ENCODE measurements around the gene ARAP3.

ARAP3 gene

GRCh38 chr5:141672071-141672840 lies 9.8 kb downstream of the ARAP3 start:
- no peak for DNase-seq (ENCODE audit: low read depth in 2 of 2)

- DNase-seq (ENCODE audit: low read depth in 2 of 2): no peak
Observed at GRCh38 chr5:141669520-141669919, 12.5 kb downstream of the ARAP3 start.

GRCh38 chr5:141668601-141669265 lies 13.3 kb downstream of the ARAP3 start:
- no peak for DNase-seq (ENCODE audit: low read depth in 2 of 2)

- no peak for DNase-seq (ENCODE audit: low read depth in 2 of 2)
Observed at GRCh38 chr5:141665995-141666940, 15.8 kb downstream of the ARAP3 start.

GRCh38 chr5:141664733-141665461 lies 17.1 kb downstream of the ARAP3 start:
- peak; percentile 48 to 55 for DNase-seq (ENCODE audit: low read depth in 2 of 2)

GRCh38 chr5:141663506-141663905 lies 18.5 kb downstream of the ARAP3 start:
- DNase-seq (ENCODE audit: low read depth in 2 of 2): no peak

- no peak for DNase-seq (ENCODE audit: low read depth in 2 of 2)
Observed at GRCh38 chr5:141662028-141662427, 20.0 kb downstream of the ARAP3 start.

- DNase-seq (ENCODE audit: low read depth in 2 of 2): no peak
Observed at GRCh38 chr5:141657937-141658545, 24.0 kb downstream of the ARAP3 start.

GRCh38 chr5:141657404-141657803 lies 24.6 kb downstream of the ARAP3 start:
- DNase-seq (ENCODE audit: low read depth in 2 of 2): no peak

- DNase-seq (ENCODE audit: low read depth in 2 of 2): no peak
Observed at GRCh38 chr5:141656396-141656795, 25.6 kb downstream of the ARAP3 start.

- no peak for DNase-seq (ENCODE audit: low read depth in 2 of 2)
Observed at GRCh38 chr5:141655020-141655419, 27.0 kb downstream of the ARAP3 start.

- no peak for DNase-seq (ENCODE audit: low read depth in 2 of 2)
Observed at GRCh38 chr5:141654298-141654697, 27.7 kb downstream of the ARAP3 start.

GRCh38 chr5:141651728-141652105 lies 30.3 kb downstream of the ARAP3 start:
- DNase-seq (ENCODE audit: low read depth in 2 of 2): no peak

GRCh38 chr5:141650851-141651727 lies 30.9 kb downstream of the ARAP3 start, which contains the start of gene FCHSD1:
TSS of gene FCHSD1 (minus strand) at chr5:141651418. CDS start at chr5:141651368, 50 bp downstream.
- peak; percentile 70 to 73 for DNase-seq (ENCODE audit: low read depth in 2 of 2)

- no peak for DNase-seq (ENCODE audit: low read depth in 2 of 2)
Observed at GRCh38 chr5:141649972-141650371, 32.1 kb downstream of the ARAP3 start.

- no peak for DNase-seq (ENCODE audit: low read depth in 2 of 2)
Observed at GRCh38 chr5:141649056-141649688, 32.9 kb downstream of the ARAP3 start.

GRCh38 chr5:141647851-141648250 lies 34.2 kb downstream of the ARAP3 start:
- no peak for DNase-seq (ENCODE audit: low read depth in 2 of 2)

GRCh38 chr5:141647242-141647641 lies 34.8 kb downstream of the ARAP3 start:
- no peak for DNase-seq (ENCODE audit: low read depth in 2 of 2)

- no peak for DNase-seq (ENCODE audit: low read depth in 2 of 2)
Observed at GRCh38 chr5:141646026-141646425, 36.0 kb downstream of the ARAP3 start.

All from stimulated activated CD8-positive, alpha-beta memory T cell treated with anti-CD3 and anti-CD28 coated beads, Interleukin-2, amount 100 ng/mL, for 1 hour (primary cell).